Superior temporal gyrus (tissue), 1 donor: ENCODE results near the gene AASDH.

Source experiments
- DNase-seq: peaks from one replicate; pipeline ENCODE4 v3.0.0-alpha.2; 2016; ENCODE audit errors: extremely low spot score

AASDH gene, protein sequence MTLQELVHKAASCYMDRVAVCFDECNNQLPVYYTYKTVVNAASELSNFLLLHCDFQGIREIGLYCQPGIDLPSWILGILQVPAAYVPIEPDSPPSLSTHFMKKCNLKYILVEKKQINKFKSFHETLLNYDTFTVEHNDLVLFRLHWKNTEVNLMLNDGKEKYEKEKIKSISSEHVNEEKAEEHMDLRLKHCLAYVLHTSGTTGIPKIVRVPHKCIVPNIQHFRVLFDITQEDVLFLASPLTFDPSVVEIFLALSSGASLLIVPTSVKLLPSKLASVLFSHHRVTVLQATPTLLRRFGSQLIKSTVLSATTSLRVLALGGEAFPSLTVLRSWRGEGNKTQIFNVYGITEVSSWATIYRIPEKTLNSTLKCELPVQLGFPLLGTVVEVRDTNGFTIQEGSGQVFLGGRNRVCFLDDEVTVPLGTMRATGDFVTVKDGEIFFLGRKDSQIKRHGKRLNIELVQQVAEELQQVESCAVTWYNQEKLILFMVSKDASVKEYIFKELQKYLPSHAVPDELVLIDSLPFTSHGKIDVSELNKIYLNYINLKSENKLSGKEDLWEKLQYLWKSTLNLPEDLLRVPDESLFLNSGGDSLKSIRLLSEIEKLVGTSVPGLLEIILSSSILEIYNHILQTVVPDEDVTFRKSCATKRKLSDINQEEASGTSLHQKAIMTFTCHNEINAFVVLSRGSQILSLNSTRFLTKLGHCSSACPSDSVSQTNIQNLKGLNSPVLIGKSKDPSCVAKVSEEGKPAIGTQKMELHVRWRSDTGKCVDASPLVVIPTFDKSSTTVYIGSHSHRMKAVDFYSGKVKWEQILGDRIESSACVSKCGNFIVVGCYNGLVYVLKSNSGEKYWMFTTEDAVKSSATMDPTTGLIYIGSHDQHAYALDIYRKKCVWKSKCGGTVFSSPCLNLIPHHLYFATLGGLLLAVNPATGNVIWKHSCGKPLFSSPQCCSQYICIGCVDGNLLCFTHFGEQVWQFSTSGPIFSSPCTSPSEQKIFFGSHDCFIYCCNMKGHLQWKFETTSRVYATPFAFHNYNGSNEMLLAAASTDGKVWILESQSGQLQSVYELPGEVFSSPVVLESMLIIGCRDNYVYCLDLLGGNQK

DNA sequence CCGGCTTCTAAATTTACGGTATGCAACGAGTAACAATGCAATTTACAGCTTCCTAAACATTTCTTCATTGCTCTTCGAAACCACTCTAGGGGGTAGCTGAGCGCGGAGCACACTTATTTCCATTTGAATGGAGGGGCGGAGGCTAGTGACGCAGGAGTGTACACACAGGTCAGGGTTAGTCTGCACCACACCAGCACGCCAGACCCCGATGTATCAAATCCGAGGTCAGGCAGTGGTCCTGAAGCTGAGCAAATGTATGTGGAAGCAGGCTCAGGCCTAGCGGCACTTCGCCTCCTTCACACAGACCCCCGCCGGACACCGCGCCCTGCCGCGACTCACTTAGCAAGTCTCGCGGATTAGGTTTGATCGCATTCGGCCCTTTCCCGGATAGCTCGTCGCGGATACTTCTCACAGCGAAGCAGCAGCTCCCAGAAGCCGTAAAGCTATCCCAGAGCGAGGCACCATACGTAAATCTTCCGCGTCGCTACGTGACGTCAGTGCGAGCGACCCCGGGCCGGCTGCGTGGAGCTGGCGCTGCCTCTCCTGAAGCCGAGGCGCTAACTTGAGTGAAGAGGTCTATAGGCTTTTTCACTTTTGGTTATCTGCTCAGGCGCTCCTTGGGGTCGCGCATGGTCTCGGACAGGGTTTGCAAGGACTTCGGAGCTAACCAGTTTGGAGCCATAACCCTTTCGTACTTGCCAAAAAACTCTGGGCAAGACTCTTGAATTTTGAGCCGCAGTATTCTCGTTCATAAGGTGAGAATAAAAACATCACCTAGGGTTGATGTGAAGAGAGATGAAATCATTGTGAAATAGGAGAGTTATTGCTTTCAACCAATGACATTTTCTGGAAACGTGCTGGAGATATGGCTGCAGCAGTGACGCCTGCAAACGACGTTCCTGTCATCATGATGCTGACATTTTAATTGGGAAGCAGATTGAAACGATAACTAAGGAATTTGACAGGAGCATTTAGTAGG lies at the start of gene AASDH:
TSS of gene AASDH (minus strand) at position 469 of the 979 bp plus-strand sequence. CDS start 3,192 bp downstream, outside the sequence.
- peak; percentile 98 for DNase-seq

DNA sequence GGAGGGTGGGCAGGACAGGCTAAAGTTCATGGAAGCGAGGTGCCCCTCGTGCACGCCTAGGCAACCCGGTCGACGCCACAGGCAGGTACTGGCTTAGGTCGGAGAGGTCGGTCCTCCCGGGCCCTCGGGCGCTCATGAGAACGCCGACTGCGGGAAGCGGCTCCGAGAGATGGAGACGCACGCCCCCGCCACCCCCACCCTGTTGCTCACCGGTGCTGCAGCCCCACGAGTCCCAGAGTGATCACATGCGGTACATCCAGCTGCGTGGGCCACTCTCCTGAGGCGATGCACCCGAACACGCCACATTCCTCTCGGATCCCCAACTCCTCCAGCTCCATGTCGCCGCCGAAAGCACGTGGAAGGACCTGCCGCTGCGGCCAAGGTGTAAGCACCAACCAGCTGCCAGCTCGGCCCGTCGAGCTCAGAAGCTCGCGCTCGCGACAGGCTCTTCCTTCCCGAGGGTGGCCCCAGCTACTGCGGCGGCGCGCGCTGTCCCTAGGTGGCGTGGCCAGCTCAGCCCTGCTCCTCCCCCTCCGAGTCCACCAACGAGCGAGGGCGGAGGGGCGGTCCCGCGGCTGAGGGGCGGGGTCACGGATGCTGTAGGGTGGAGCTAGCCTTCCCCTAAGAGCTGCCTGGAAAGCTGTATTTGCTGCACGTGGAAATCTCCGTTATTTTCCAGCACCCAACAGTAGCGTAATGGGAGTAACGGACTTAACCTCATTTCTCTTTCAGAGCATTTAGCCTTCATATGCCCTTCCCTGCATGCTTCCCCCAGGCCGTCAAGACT lies 48.0 kb upstream of the AASDH start, which contains the start of gene PPAT:
TSS of gene PPAT (minus strand) at position 476 of the 787 bp plus-strand sequence. CDS start at position 338, 138 bp downstream.
- peak; percentile 97 for DNase-seq

DNA sequence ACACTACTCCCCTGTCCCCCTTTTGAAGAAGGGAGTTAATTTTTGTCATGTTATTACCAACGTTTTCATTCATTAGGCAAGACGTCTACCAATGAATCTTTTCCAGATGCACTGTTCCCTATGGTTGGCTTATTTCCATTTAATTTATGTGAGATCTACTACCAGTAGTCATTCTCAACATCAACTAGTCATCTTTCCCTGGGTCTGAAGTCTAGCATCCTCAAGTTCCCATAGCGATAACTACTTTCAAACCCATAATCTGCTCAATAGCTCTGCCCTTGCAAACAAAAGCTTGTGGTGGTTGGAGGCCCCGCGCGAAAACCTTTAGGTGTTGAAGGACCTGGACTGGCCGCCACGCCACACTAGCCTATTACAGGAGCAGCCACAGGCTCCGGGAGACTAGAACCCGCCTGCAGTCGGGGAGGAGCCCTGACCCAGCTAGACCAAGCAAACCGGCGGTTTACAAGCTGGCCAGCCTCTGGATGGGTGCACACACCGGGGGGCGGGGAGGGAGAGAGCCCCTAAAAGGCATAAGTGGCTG lies 47.4 kb upstream of the AASDH start:
- DNase-seq: no peak

DNA sequence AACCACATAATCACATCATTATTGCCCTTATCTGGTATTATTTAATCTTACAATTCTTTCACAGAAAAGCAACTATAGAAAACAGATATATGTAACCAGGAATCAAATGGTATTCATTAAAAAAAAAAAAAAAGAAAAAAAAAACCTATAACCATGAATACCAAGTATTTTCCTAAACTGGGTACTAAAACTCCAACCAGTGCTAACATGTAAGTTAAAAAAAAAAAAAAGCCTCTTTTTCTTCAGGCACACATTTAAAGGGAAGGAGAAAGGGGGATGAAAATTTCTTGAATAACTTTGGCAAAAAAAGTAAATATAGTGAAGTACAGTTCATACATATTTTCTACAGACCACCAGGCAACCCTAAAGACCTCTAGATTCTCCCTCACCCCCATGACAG lies 46.0 kb upstream of the AASDH start:
- DNase-seq: no peak

DNA sequence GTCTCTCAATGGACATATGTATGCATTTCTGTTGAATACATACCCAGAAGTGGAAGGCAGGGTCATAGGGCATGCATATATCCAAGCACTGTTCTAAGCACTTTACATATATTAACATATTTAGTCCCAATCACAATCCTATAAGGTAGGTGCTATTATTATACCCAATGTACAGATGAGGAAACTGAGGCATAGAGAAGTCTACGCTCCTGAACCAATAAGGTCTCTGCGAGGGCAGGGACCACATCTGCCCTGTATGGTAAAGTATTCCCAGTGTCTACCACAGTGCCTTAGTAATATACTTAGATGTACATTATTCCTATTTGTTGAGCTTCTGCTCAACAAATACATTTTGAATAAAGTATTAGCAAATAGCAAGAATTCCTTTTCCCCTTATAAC lies 42.9 kb upstream of the AASDH start:
- no peak for DNase-seq

DNA sequence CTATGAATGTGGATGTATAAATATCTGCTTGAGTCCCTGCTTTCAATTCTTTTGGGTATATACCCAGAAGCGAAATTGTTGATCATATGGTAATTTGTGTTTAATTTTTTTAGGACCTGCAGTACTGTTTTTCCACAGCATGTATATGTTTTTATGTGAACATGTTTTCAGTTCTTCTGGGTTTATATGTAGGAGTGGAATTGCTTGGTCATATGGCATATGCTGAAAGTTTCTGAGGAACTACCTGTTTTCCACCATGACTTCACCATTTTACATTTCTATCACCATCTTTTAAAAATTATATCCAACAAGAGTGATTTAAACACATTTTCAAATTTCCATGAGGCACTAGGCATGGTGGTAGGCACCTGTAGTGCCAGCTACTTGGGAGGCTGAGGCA lies 39.9 kb upstream of the AASDH start:
- no peak for DNase-seq

DNA sequence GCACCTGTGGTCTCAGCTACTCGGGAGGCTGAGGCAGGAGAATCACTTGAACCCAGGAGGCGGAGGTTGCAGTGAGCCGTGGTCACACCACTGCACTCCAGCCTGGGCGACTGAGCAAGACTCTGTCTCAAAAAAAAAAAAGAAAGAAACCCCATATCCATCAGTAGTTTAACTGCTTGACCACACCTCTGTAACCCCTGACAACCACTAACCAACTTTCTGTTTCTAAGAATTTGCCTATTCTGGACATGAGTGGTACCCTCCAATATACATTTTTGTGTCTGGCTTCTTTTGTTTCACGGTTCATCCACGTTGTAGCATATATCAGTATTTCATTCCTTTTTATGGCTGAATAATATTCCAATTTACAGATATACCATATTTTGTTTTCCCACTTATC lies 39.0 kb upstream of the AASDH start:
- no peak for DNase-seq

DNA sequence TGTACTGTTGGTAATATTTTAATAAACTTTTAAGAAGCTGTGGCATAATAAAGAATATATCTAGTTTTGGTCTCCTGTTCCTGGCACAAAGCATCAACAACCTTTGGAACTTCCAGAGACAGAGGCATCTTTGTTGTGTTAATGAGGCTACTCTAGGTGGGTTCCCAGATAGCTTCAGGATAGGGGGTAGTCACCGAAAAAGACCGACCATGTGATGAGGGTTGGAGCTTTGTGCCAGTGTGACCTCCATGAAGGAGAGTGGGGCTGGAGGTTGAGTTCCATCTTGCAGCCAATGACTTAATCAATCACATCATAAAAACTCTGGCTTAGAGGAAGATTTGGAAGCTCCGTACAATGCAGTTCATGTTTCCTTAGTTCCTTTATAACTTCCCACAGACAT lies 38.2 kb upstream of the AASDH start:
- no peak for DNase-seq

DNA sequence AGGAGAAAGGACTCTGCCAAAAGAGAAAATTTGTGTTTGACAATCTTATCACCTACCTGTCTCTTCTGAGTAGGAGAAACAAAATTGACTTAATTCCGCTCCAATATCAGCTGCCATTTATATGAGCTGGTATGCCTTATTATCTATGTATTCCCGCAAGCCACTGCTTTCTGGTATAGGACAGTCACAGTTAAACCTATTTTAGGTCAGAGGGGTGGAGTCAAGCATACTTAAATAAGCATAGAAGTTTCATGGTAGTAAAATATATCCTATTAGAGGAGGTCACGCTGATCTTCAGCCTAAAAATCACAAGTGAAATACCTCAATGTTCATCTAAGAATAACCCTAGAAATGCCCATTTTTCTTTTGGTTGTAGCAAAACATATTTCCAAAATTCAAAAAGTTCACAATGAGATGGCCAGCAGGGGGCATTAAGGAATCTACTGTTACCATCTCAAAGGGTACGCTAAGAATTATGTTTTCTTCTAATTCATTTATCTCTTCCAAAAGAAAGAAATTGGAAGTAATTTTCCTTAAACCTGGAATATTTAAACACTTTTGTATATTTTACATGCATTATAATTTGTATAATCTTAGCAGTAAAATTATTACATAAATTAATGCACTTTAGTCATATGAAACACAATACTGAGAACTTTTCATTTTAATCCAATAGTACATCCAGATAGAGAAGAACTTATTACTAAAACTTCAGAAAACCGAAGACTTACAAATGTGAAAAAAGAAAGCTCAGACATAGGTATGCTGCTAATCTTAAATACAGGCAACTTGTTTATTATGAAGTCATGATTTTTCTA lies 37.6 kb upstream of the AASDH start:
- peak; percentile 84 for DNase-seq

DNA sequence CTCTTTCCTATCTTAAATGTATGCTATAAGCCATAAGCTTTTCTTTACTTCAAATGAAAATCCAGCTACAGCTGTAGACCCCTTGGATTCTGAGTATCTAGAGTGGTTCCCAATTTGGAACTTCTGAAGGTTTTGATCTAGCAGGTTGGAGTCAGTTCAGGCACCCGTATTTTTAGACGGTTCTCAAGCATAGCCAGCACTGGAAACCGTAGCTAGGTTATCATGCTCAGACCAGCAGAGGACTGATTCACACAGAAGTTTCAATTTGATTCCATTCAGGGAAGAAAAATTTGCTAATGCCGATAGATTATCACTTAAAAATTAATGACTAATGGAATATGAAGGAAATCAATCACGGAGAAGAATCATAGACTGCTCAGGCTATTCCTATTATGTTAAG lies 36.9 kb upstream of the AASDH start:
- DNase-seq: no peak

DNA sequence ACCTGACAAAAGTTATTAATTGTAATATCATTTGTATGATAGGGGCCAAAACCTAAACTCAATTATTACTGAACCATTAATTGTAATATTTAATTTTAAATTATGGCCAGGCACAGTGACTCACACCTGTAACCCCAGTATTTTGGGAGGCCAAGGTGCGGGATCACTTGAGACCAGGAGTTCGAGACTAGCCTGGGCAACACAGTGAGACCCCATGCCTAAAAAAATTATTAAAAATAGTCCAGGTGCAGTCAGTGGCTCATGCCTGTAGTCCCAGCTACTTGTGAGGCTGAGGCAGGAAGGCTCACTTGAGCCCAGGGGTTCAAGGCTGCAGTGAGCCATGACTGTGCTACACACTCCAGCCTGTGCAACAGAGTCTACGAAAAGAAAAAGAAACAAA lies 30.1 kb upstream of the AASDH start:
- no peak for DNase-seq

DNA sequence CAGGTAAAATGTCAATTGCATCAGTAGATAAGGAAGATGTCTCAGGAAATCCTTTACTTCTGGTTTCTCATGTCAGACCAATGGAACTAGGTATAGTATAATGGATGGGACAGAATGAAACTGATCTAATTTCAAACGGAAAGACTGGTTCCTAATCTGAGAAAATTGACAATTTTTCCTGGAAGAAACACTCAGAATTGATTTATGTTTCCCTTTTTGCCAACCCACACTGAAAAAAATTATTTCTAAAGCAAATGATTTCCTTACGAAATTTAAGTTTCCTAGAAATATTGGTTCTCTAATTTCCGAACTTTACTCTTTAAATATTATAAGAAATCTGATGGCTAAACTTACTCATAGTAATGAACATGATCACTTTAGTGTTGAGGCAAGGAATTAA lies 29.1 kb upstream of the AASDH start:
- no peak for DNase-seq

DNA sequence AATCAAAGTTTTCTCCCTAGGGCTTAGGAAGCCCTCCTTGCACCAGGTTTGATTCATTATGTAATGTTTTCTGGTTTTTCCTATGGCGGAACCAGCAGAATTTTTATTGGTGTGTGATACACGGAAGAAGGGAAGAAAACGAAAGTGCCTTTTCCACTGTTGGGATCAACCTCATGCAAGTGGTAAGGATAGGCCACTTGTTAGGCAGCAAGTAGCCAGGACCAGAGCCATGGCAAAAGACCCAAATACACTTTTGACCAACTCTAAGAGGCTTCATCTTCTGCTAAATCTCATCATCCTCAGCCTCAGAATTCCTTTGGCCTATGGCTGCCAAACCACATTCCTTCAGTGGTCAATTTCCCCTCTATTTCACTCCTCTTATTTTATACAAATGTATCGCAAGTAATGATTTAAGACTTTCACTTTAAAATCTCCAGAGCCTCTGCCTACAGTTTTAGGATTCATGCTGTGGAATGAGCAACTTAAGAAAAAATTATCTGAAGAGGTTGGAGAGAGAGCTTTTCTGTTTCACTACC lies 26.9 kb upstream of the AASDH start:
- no peak for DNase-seq

DNA sequence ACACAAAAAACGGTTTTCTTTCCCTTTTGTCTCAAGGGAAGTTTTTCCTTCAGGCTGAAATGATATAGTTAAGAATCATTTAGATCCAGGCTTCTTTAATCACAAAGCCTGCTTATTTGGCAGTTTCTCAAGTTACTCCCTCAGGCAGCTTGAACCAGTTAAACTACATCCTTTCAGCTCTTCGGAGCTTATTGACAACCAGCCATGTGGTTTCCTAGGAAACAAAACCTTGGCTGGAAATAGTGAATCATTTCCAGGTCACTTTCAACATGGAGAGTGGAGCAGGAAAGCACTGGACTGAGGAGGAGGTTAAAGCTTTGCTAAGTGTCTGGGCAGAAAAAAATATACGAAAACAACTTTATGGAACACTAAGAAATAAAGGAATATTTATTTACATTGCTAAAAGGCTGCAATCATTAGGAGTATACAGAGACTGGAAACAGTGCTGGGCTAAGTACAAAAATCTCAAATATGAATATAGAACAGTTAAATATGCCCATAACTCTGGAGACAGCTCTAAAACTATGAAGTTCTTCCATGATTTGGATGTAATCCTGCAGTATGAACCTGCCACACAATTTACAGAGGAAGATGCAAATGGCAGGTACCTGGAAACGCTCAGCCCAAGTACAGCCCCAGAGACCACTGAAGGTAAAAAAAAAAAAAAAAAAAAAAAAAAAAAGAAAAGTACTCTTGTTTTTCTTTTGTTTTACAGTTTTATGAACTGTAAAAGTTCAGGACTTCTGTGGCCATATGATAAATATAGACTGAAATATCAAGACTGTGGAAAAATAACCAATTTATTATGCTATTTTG lies 23.2 kb upstream of the AASDH start:
- DNase-seq: peak; percentile 87

DNA sequence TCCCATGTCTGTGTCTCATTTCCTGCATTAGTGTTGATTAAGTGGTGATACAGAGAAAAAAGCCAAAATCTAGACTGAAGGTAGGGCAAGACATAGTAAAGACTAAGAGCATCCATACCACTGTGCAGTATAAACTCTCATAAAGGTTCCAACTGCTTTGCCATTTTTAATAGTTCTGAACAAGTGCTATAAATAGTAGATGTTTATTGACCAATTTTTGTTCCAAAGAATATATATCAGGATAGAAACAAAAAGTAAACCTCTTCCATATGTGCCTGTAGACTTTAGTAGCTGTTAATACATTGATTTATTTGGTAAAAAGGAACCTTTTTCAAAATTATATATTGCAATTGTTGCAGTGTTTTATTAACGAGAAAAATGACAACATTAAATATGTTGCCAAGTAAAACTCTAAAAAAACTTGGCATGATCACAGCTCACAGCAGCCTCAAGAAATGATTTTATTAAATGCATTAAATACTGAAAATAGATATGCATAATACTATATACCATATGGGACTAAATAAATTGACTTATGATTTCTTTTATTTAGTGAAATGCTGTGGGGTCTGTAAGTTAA lies 22.3 kb upstream of the AASDH start:
- no peak for DNase-seq

DNA sequence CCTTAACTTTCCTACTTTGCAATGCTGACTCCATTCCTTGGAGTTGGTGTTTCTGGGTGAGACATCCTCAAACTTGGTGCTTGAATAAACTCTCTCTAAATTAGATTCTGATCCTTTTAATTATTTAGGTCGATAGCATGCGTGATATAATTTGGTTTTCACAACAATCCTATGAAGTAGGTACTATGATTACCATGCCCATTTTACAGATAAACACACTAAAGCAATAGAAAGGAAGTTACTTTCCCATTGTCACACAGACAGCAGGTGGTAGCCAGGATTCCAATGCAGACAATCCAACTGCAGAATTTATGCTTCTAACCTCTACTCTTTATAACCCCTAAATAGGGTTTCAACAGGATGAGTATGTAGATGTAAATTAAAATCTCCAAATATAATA lies 21.7 kb upstream of the AASDH start:
- no peak for DNase-seq

DNA sequence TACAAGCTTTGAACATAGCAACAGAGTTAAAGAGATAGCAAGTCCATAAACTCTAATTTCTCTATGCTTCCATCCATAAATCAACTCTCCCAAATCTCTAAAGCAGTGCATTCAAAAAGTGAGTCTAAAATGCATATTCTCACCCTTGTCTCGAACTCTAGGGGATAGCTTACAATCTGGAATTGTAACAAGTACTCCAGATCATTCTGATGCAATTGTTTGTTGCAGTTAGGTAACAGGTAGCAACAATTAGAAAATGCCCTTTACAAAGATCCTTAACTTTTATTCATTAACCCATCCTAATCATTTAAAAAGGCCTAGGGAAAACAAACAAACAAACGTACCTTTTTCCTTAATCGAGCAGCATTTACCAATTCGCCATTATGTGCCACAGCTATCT lies 18.9 kb upstream of the AASDH start:
- no peak for DNase-seq

DNA sequence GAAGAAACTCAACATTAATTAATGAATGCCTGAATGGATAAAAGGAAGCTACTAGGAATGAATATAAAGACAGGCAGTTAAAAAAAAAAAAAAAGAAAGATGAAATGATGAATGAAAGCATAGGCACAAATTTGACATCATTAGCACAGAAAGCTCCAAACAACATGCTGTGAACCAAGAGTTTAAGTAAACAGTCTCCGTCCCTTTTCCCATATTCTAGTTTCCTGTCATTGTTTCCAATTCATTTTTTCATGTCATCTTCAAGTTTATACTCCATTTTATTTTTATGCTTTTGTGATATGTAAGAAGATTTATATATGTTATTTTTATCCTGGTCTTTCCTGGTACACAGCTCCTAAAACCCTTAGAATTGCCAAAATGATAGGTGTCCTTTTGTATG lies 17.7 kb upstream of the AASDH start:
- no peak for DNase-seq
